ENCODE results near the gene TFCP2L1. TPM values are rescaled to one million over a fixed set of nuclear protein-coding genes. Genes with fewer than 3 reads are reported as not detected.
"Not testable (repeated sequence)": the region's sequence is repeated elsewhere in the genome, so short reads cannot be mapped to it uniquely, and the experiment has no call there.

Gene TFCP2L1
- total RNA-seq, 1 experiment from 2014 or later, result 1.8 TPM

- no peak for DNase-seq
- Histone ChIP-seq H3T11ph (ENCODE audit: low read length) (no peak overlapping the region), H2BK12ac (ENCODE audit: insufficient read length, low read depth, low read length) (no peak overlapping the region), H2BK5ac (ENCODE audit: insufficient read length, low read length) (no peak overlapping the region), H3K14ac (ENCODE audit: insufficient read depth, low read length) (no peak overlapping the region), H3K56ac (ENCODE audit: insufficient read length, low read depth, low read length) (no peak overlapping the region), H3K4me1 (ENCODE audit: insufficient read depth, low read length) (no peaks in the 10 kb centered on the region), H3K18ac (ENCODE audit: insufficient read length, low read depth, low read length) (no peak overlapping the region), H3K79me1 (ENCODE audit: insufficient read depth, low read depth, low read length, poor library complexity, severe bottlenecking) (no peaks in the 10 kb centered on the region), H4K5ac (ENCODE audit: insufficient read length, low read depth, low read length) (no peak overlapping the region), H2BK20ac (ENCODE audit: low read depth, low read length, poor library complexity, severe bottlenecking) (no peak overlapping the region), H4K20me1 (ENCODE audit: control insufficient read depth, insufficient read depth, insufficient read length) (no peaks in the 10 kb centered on the region), H2BK120ac (ENCODE audit: low read depth, low read length, poor library complexity, severe bottlenecking) (no peak overlapping the region), H3K27me3 (ENCODE audit: insufficient read depth, low read length) (no peaks in the 10 kb centered on the region), H2AK5ac (ENCODE audit: insufficient read length, low read length) (no peak overlapping the region), H2BK15ac (ENCODE audit: low read depth, low read length) (no peak overlapping the region), H2AFZ (ENCODE audit: low read length) (no peak overlapping the region), H4K8ac (replicated peaks; ENCODE audit: insufficient read length, low read depth, low read length) (no peak overlapping the region), H3K23ac (ENCODE audit: insufficient read length, low read depth, low read length) (no peak overlapping the region), H3K79me2 (ENCODE audit: insufficient read depth, low read length) (no peaks in the 10 kb centered on the region), H3K4me2 (ENCODE audit: insufficient read depth, insufficient read length, low read length) (no peak overlapping the region), H3K23me2 (ENCODE audit: insufficient read length, low read depth, low read length, poor library complexity, severe bottlenecking) (no peaks in the 10 kb centered on the region), H3K9me3 (ENCODE audit: control insufficient read depth, low read depth, low read length) (no peaks in the 10 kb centered on the region), H3K4ac (ENCODE audit: low read depth, low read length) (no peak overlapping the region), H3K27ac (ENCODE audit: insufficient read length, low read depth, low read length) (no peak overlapping the region), H4K91ac (ENCODE audit: insufficient read length, low read depth, low read length) (no peak overlapping the region), H3K9ac (ENCODE audit: extremely low read depth, insufficient read length, low read length) (no peak overlapping the region)
- Mint-ChIP-seq H3K4me1 (no peaks in the 10 kb centered on the region), H3K27ac (no peak overlapping the region), H3K27me3 (ENCODE audit: low read depth) (peaks cover 21% of the 10 kb centered on the region), H3K36me3 (ENCODE audit: insufficient read depth in 1 of 3, low read depth in 3 of 3) (no peaks in the 10 kb centered on the region), H3K4me3 (no peak overlapping the region), H3K9me3 (no peaks in the 10 kb centered on the region)
- WGBS (ENCODE audit: extremely low coverage, insufficient read length, low lambda C conversion rate), result no CpG with 5 or more reads among the region's 2 CpGs
- no peak for TF ChIP-seq CTCF (conservative IDR thresholded peaks at IDR 0.05)
Measured at GRCh38 chr2:121303531-121304263, 18.7 kb upstream of the TFCP2L1 start.

- H4K20me1 ChIP-seq (ENCODE audit: control insufficient read depth, insufficient read depth, insufficient read length); H3K4me2 ChIP-seq (ENCODE audit: insufficient read depth, insufficient read length, low read length); H4K8ac ChIP-seq (replicated peaks; ENCODE audit: insufficient read length, low read depth, low read length); H3K9ac ChIP-seq (ENCODE audit: extremely low read depth, insufficient read length, low read length); H3K14ac ChIP-seq (ENCODE audit: insufficient read depth, low read length); DNase-seq; H3K4me3 Mint-ChIP-seq; H3K79me1 ChIP-seq (ENCODE audit: insufficient read depth, low read depth, low read length, poor library complexity, severe bottlenecking); H3K9me3 ChIP-seq (ENCODE audit: control insufficient read depth, low read depth, low read length); H3K9me3 Mint-ChIP-seq; H2BK5ac ChIP-seq (ENCODE audit: insufficient read length, low read length); H3K36me3 Mint-ChIP-seq (ENCODE audit: insufficient read depth in 1 of 3, low read depth in 3 of 3); H3K23ac ChIP-seq (ENCODE audit: insufficient read length, low read depth, low read length); H3K18ac ChIP-seq (ENCODE audit: insufficient read length, low read depth, low read length); H3K4me1 ChIP-seq (ENCODE audit: insufficient read depth, low read length); H2BK12ac ChIP-seq (ENCODE audit: insufficient read length, low read depth, low read length); H3K4me1 Mint-ChIP-seq; H3K27ac ChIP-seq (ENCODE audit: insufficient read length, low read depth, low read length); H3K4ac ChIP-seq (ENCODE audit: low read depth, low read length); H3K56ac ChIP-seq (ENCODE audit: insufficient read length, low read depth, low read length); H4K5ac ChIP-seq (ENCODE audit: insufficient read length, low read depth, low read length); H2BK20ac ChIP-seq (ENCODE audit: low read depth, low read length, poor library complexity, severe bottlenecking); H2BK120ac ChIP-seq (ENCODE audit: low read depth, low read length, poor library complexity, severe bottlenecking); H2AK5ac ChIP-seq (ENCODE audit: insufficient read length, low read length); H3K23me2 ChIP-seq (ENCODE audit: insufficient read length, low read depth, low read length, poor library complexity, severe bottlenecking); H4K91ac ChIP-seq (ENCODE audit: insufficient read length, low read depth, low read length); H3K79me2 ChIP-seq (ENCODE audit: insufficient read depth, low read length); H3T11ph ChIP-seq (ENCODE audit: low read length); H2AFZ ChIP-seq (ENCODE audit: low read length); H2BK15ac ChIP-seq (ENCODE audit: low read depth, low read length); H3K27ac Mint-ChIP-seq; H3K27me3 ChIP-seq (ENCODE audit: insufficient read depth, low read length): not testable (repeated sequence)
- peaks cover 18% of the 10 kb centered on the region for H3K27me3 Mint-ChIP-seq (ENCODE audit: low read depth)
Measured at GRCh38 chr2:121301190-121301589, 16.2 kb upstream of the TFCP2L1 start.

All from H9 (cell line).